ENCODE measurements around the gene ZNF335.
"Not testable (repeated sequence)": the region's sequence is repeated elsewhere in the genome, so short reads cannot be mapped to it uniquely, and the experiment has no call there.

The ZNF335 gene

GRCh38 chr20:45970646-45971424 lies 1.2 kb downstream of the ZNF335 start:
- DNase-seq (ENCODE audit: low spot score) = no peak

GRCh38 chr20:45969712-45970634 lies 2.0 kb downstream of the ZNF335 start:
- no peak for DNase-seq (ENCODE audit: low spot score)

GRCh38 chr20:45968801-45969711 lies 2.9 kb downstream of the ZNF335 start:
- DNase-seq (ENCODE audit: low spot score) = no peak

GRCh38 chr20:45968081-45968671 lies 3.8 kb downstream of the ZNF335 start:
- no peak for DNase-seq (ENCODE audit: low spot score)

GRCh38 chr20:45967551-45968080 lies 4.4 kb downstream of the ZNF335 start:
- no peak for DNase-seq (ENCODE audit: low spot score)

GRCh38 chr20:45965169-45966002 lies 6.6 kb downstream of the ZNF335 start:
- no peak for DNase-seq (ENCODE audit: low spot score)

GRCh38 chr20:45964006-45964400 lies 8.0 kb downstream of the ZNF335 start:
- no peak for DNase-seq (ENCODE audit: low spot score)

GRCh38 chr20:45963059-45964005 lies 8.7 kb downstream of the ZNF335 start:
- peak; percentile 24 for DNase-seq (ENCODE audit: low spot score)

GRCh38 chr20:45962031-45962755 lies 9.8 kb downstream of the ZNF335 start:
- no peak for DNase-seq (ENCODE audit: low spot score)

- DNase-seq (ENCODE audit: low spot score) = no peak
These were observed 11.9 kb downstream of the ZNF335 start for GRCh38 chr20:45959956-45960630.

GRCh38 chr20:45959126-45959525 lies 12.9 kb downstream of the ZNF335 start:
- no peak for DNase-seq (ENCODE audit: low spot score)

- no peak for DNase-seq (ENCODE audit: low spot score)
These were observed 13.4 kb downstream of the ZNF335 start for GRCh38 chr20:45958593-45958992.

- DNase-seq (ENCODE audit: low spot score) = no peak
These were observed 14.7 kb downstream of the ZNF335 start for GRCh38 chr20:45957021-45957941.

- not testable (repeated sequence) for DNase-seq (ENCODE audit: low spot score)
These were observed 15.7 kb downstream of the ZNF335 start for GRCh38 chr20:45956326-45956725.

GRCh38 chr20:45953672-45954071 lies 18.3 kb downstream of the ZNF335 start:
- no peak for DNase-seq (ENCODE audit: low spot score)

GRCh38 chr20:45952861-45953260 lies 19.1 kb downstream of the ZNF335 start:
- no peak for DNase-seq (ENCODE audit: low spot score)
